Adrenal gland (tissue), 12 donors: Measurements from ENCODE around the gene PDE10A. TPM values are rescaled to one million over a fixed set of nuclear protein-coding genes. Genes with fewer than 3 reads are reported as not detected.
"Not testable (repeated sequence)": the region's sequence is repeated elsewhere in the genome, so short reads cannot be mapped to it uniquely, and the experiment has no call there.

Source experiments
- DNase-seq, 7 donors: peaks; one replicate each; pipeline ENCODE4 v3.0.0-alpha.2; 2019 to 2020
- H3K27ac ChIP-seq, 5 donors: fragments of 200-600 bp; sonication (generic) in 4 of 5; 1 replicate in 3 of 5; 2 replicates in 2 of 5; pipeline versions ENCODE4 v1.5.1 to v1.8.0; 2016 to 2020; ENCODE audit warnings: mild to moderate bottlenecking in 1 of 5
- H3K27me3 ChIP-seq: fragments of 200-600 bp; 2 replicates; pipeline ENCODE4 v1.8.0; 2021
- H3K36me3 ChIP-seq, 2 donors: fragments of 200-600 bp; replicated peaks in 1 of 2; 1 replicate in 1 of 2; 2 replicates in 1 of 2; pipeline versions ENCODE4 v1.5.1 to v1.8.0; 2018 to 2022
- H3K4me1 ChIP-seq, 2 donors: fragments of 200-600 bp; replicated peaks in 1 of 2; 1 replicate in 1 of 2; 2 replicates in 1 of 2; pipeline versions ENCODE4 v1.5.1 to v1.8.0; 2018 to 2021
- H3K4me3 ChIP-seq, 4 donors: fragments of 200-600 bp; sonication (generic) in 3 of 4; one replicate each; pipeline ENCODE4 v1.5.1; 2016 to 2018
- H3K9me3 ChIP-seq, 3 donors: fragments of 200-600 bp; sonication (generic) in 1 of 3; replicated peaks in 1 of 3; 1 replicate in 2 of 3; 2 replicates in 1 of 3; pipeline versions ENCODE4 v1.5.1 to v1.8.0; 2016 to 2021
- CTCF ChIP-seq, 6 experiments: fragments of 450-650 bp in 4 of 6; fragments of 200-600 bp in 2 of 6; sonication (generic) in 1 of 6; IDR thresholded peaks; 1 replicate in 5 of 6; 2 replicates in 1 of 6; pipeline versions ENCODE4 v1.5.1 to v1.8.0; 2016 to 2021; ENCODE audit warnings: antibody characterized with exemption in 6 of 6, mild to moderate bottlenecking in 2 of 6, moderate library complexity in 1 of 6
- POLR2A ChIP-seq, 2 donors: fragments of 450-650 bp; IDR thresholded peaks; one replicate each; pipeline ENCODE4 v1.6.1; 2017; ENCODE audit warnings: antibody characterized with exemption in 2 of 2, mild to moderate bottlenecking in 2 of 2, moderate library complexity in 1 of 2
- WGBS, 4 donors: extraction: QIAGEN DNeasy Blood & Tissue Kit in 2 of 4; methylation state at CpG; one replicate each; pipeline versions ENCODE4 v1.1.5 to v1.1.7; 2013 to 2017; 5-methylcytosine and 5-hydroxymethylcytosine counted together
- intact Hi-C, 2 donors: fragments of 100-400 bp; cut with DNase I; formaldehyde crosslinking; loops; one replicate each; pipeline versions ENCODE4 v1.14.1 to v1.15.0; 2022 to 2023
- polyA plus RNA-seq, 3 donors: library from polyadenylated mRNA; stranded (reverse); fragments of 200-250 nt in 2 of 3; fragments of 350-450 nt in 1 of 3; fragmentation: Illumina TruSeq in 1 of 3; extraction: RNeasy Lipid Tissue Mini Kit (QIAGEN cat#74804) in 1 of 3; gene quantifications; one replicate each; pipeline ENCODE4 v1.2.3, GENCODE V29; 2013 to 2014
- total RNA-seq, 9 donors: library from RNA; depleted of rRNA in 4 of 9; stranded (reverse); fragments of >200 nt in 4 of 9; fragments of 120-200 nt in 1 of 9; fragmentation: NEBNext Ultra II Directional in 1 of 9; extraction: Animal tissue kit (Norgen Biotek cat#: 25700) in 1 of 9; gene quantifications; one replicate each; pipeline versions ENCODE4 v1.1.0 to v1.2.4, GENCODE V29; 2013 to 2023
- donor health status: healthy with polysubstance abuse.
- donor health status: Bipolar disorder and iron deficiency.
- donor health status: DM: yes; HTN: yes; CAD: no.
- donor health status: DM: no; HTN: no; CAD: no.
- donor health status: DM: no; HTN: no; CAD: no.
- donor health status: DM: yes; HTN: yes; CAD: no.

Gene PDE10A
- total and polyA plus RNA-seq, 12 donors, result 4.0 to 199 (median 27.8) TPM

- Histone ChIP-seq H3K4me3 (no peak overlapping the region), H3K36me3 (no peaks in the 10 kb centered on the region), H3K4me1 (no peaks in the 10 kb centered on the region), H3K9me3 (no peaks in the 10 kb centered on the region), H3K27ac (no peak overlapping the region), H3K27me3 (no peaks in the 10 kb centered on the region)
- no peak for DNase-seq
- 88 to 93% (median 90%) methylated on average over 3 of the region's 3 CpGs for WGBS, 4 donors
- TF ChIP-seq POLR2A (IDR thresholded peaks at IDR 0.05) (no peak), CTCF (IDR thresholded peaks at IDR 0.05) (no peak)
- intact Hi-C loops, result no loop called here
These were observed 65.2 kb downstream of the PDE10A start for GRCh38 chr6:165597821-165598220.

GRCh38 chr6:165594584-165595333 lies 68.3 kb downstream of the PDE10A start:
- Histone ChIP-seq H3K27ac (no peak overlapping the region), H3K9me3 (no peaks in the 10 kb centered on the region), H3K4me1 (no peaks in the 10 kb centered on the region), H3K4me3 (no peak overlapping the region), H3K27me3 (no peaks in the 10 kb centered on the region), H3K36me3 (no peaks in the 10 kb centered on the region)
- WGBS, 4 donors, result 78 to 82% (median 79%) methylated on average over 6 to 7 of the region's 7 CpGs
- TF ChIP-seq POLR2A (IDR thresholded peaks at IDR 0.05) (no peak), CTCF (IDR thresholded peaks at IDR 0.05) (no peak)
- no peak for DNase-seq
- intact Hi-C loops, result no loop called here

- WGBS, 4 donors, result 88 to 98% (median 90%) methylated on average over 4 of the region's 4 CpGs
These were observed 70.1 kb downstream of the PDE10A start for GRCh38 chr6:165592947-165593346.

GRCh38 chr6:165588515-165588914 lies 74.5 kb downstream of the PDE10A start:
- no peaks in the 10 kb centered on the region for H3K27me3 ChIP-seq
- H3K9me3 ChIP-seq, result no peaks in the 10 kb centered on the region
- no peaks in the 10 kb centered on the region for H3K36me3 ChIP-seq
- no peak for DNase-seq
- H3K27ac ChIP-seq, result no peak overlapping the region
- H3K4me1 ChIP-seq, result no peaks in the 10 kb centered on the region
- WGBS, 4 donors, result 88 to 93% (median 90%) methylated on average over 1 of the region's 1 CpG
- H3K4me3 ChIP-seq, result no peak overlapping the region
- intact Hi-C loops, result no loop called here
- TF ChIP-seq CTCF (IDR thresholded peaks at IDR 0.05) (no peak), POLR2A (IDR thresholded peaks at IDR 0.05) (no peak)

More at GRCh38 chr6:165592947-165593346, 70.1 kb downstream of the PDE10A start:
- H3K4me3 ChIP-seq, intact Hi-C loops, H3K36me3 ChIP-seq, DNase-seq, H3K9me3 ChIP-seq, H3K27ac ChIP-seq, H3K4me1 ChIP-seq, H3K27me3 ChIP-seq: not testable (repeated sequence)

- Histone ChIP-seq H3K4me1 (no peaks in the 10 kb centered on the region), H3K36me3 (no peaks in the 10 kb centered on the region), H3K27ac (no peak overlapping the region), H3K4me3 (no peak overlapping the region), H3K27me3 (no peaks in the 10 kb centered on the region), H3K9me3 (no peaks in the 10 kb centered on the region)
- DNase-seq, result no peak
- TF ChIP-seq CTCF (IDR thresholded peaks at IDR 0.05), result no peak
- no peak for TF ChIP-seq POLR2A (IDR thresholded peaks at IDR 0.05)
- 84 to 95% (median 93%) methylated on average over 5 of the region's 5 CpGs for WGBS, 4 donors
- intact Hi-C loops, result no loop called here
These were observed 75.8 kb downstream of the PDE10A start for GRCh38 chr6:165587206-165587605.
